GM21515 (cell line): ENCODE measurements around the gene PLA2G6.
"Not testable (repeated sequence)": the region's sequence is repeated elsewhere in the genome, so short reads cannot be mapped to it uniquely, and the experiment has no call there.

Experiments
- ATAC-seq: cut with Tn5 transposase; IDR thresholded peaks from one replicate; pipeline ENCODE4 v1.9.1; 2021; ENCODE audit not compliant: unreplicated experiment

The PLA2G6 gene

DNA sequence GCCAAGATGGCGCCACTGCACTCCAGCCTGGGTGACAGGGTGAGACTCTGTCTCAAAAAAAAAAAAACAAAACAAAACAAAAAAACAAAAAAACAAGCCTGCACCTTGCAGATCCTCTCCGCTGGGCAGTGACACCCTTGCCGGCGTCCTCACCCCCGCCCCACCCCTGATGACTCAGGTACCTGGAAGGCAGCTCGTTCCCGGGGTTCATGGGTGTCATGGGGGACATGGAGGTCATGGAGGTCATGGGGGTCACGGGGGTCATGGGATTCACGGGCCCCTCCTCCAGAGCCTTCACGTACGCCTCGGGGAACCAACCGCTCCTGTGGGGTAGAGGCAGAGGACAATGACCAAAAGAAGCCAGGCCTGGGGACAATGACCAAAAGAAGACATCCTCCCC, 94.7 kb downstream of the PLA2G6 start:
- no peak for ATAC-seq

- ATAC-seq = no peak
Observed at GRCh38 chr22:38086001-38086845, 95.4 kb downstream of the PLA2G6 start.

- ATAC-seq = no peak
Observed at GRCh38 chr22:38085501-38085900, 96.1 kb downstream of the PLA2G6 start.

DNA sequence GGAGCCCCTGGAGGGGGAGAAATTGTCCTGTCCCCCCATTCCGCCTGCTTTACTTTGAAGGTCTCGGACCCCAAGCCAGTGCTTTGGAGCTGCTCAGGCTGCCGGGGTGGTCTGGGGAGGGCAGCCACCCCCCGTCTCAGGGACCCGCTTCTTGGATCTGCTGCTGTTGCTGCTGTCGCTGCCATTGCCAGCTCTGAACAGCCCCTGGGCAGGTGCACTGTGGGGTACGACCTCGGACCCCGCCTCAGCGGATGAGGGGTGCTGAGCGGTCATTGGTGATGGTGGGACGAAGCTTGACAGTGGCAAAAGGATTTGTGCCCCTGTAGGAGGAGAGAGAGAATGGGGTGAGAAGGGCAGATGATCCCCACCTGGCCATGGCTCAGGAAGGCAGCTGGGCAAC, 96.6 kb downstream of the PLA2G6 start:
- ATAC-seq = no peak

DNA sequence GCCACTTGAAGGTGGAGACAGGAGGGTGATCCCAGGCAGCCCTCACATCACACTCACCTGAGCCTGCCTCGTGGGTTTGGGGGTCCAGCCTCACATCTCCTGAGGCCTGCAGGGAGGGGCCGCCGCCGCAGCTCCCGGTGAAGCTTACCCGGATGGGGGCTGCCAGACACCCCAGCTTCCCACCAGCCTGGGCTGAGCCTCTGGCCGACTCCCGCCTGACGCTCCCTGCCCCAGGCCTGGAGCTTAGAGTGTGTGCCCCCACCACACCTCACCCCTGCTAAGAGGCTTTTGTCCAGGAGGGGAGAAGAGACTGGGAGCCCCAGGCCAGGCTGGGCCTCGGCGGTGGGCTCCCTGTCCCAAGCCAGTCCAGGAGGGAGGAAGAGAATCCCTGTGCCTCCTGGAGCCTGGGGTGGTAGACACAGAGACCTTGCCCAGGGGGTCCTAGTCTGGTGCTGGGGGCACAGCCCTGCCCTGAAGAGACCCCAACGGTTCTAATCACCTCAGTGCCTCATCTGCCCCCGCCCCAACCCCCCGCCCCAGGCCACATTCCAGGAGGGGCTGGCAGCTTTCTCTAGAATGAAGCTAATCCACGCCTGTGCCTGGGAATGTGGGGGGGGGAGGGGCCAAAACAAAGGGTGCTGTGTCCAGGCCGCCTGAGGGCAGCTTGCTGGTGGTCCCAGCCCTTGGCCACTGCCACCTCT, 97.5 kb downstream of the PLA2G6 start, which contains the start of gene SLC16A8:
SLC16A8 (minus strand) TSS at position 254 of the 701 bp plus-strand sequence. CDS start 1,311 bp downstream, outside the sequence.
- ATAC-seq = no peak

GRCh38 chr22:38082986-38083710, 98.5 kb downstream of the PLA2G6 start:
- no peak for ATAC-seq

DNA sequence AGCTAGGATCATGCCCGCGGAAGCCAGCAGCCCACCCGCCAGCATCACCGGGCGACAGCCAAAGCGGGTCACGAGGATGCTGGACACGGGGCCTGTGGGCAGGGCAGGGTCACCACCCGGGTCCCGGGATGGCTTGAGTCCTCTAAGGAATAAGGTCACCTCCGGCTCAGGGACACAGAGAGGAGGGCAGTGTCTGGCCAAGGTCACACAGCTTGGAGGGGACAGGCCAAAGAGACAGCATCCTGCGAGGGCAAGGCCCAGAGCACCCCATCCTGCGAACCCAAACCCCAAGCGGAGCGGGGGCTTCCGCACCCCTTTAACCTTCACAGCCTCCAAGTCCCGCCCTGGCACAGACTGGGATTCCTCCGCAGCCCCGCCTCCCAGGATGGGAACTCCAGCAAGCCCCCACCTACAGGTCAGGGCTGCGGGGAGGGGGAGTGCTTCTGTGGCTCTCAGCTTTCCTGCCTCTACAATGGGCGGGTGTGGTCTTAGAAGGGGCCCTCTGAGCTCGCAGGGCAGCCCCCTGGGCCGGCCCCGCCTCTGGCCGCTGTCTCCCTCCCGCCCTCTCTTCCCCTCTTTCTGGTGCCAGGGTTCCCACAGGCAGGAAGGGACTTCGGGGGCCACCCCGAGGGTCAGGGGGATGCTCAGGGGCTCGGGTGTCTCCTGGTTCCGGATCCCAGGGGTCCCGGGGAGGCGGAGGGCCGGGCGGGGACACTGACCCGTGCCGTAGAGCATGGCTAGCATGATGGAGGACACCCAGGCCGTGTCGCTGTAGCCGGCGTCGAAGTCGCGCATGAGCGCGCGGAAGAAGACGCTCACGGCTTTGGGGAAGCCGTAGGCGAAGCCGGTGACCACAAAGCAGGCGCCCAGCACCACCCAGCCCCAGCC, 99.4 kb downstream of the PLA2G6 start:
- no peak for ATAC-seq

DNA sequence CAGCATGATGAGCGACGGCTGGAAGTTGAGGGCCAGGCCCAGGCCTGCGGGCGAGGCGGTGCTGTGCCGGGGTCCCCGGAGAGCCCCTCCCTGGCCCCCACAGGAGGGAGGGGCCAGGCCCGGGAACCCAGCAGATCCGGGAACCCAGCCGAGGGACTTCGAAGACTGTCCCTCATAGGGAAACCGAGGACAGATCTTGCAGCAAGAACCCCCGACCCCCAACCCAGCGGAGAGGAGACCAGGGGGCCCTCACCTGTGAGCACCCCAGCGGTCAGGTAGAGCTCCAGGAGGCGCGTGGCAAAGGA, 100.0 kb downstream of the PLA2G6 start:
- no peak for ATAC-seq

- no peak for ATAC-seq
Observed at GRCh38 chr22:38080850-38081635, 100.6 kb downstream of the PLA2G6 start.

- no peak for ATAC-seq
Observed at GRCh38 chr22:38080474-38080849, 101.2 kb downstream of the PLA2G6 start.

DNA sequence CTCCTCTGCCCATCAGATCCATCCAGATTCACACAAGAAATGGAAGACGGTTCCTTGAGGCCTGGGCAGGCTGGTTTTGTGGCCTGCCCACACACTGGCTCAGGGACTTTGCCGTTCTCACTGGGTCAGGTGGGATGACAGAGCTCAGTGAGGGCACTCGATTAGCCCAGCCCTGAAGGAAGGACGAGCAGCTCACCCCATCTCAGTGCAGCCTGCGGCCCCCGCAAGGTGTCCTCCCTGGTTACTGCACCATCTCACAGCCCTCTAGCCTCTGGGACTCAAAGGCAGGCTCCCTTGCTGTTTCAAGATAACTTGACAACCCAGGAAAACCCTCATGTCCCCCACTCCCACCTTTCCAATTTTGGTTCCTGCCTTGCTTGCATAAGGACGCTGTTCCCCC, 101.8 kb downstream of the PLA2G6 start:
- no peak for ATAC-seq

GRCh38 chr22:38079208-38079607, 102.4 kb downstream of the PLA2G6 start:
- not testable (repeated sequence) for ATAC-seq

DNA sequence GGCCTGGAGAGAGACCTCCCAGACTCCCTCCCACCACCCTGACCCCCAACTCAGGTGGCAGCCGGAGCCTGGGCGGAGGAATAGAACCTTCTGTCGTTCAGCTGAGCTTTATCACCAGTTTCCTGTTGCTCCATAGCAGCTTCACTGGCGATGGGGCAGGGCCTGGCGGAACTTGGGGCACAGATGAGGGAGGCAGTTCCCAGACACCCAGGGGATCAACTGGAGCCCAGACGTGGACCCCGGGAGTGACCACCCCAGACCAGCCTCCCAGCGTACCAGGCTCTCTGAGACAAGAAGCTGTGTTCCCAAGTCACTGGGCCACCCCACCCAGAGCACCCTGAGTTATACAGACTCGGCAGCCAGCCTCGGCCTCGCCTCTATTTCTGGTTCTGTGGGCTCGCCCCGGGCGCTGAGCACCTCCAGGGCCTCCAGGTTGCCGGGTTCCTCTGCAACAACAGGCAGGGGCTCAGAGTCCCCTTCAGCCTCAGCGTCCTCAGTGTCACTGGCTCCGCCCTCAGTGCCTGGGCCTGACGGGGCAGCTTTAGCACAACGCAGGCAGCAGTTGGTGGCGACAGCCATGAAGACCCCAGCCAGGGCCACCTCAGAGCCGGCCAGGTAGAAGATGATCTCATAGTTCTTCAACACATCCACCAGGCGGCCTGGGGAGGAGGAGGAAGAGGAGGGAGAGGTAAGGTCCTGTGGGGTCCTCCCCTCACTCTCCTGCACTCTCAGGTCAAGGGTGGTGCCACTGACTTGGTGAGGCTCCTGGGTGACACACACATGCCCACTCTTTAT, 103.4 kb downstream of the PLA2G6 start:
- no peak for ATAC-seq

DNA sequence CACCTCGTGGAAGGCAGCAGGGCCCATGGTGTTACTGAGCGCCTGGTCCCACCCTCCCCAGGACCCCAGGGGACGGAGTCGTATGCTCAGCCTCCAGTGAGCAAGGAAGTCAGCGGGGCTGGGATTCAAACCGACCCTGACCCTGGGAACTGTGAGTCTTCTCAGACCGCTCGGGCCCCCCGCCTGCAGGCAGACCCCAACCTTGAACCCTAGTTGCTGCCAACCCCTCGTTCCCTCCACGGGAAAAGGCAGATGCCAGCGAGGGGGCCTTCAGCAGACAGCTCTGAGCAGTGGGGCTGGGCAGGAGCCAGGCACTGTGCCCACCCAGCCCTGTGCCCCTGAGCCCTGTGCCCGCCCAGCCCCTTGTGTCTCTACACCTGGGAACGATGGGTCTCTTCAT, 104.0 kb downstream of the PLA2G6 start:
- no peak for ATAC-seq

DNA sequence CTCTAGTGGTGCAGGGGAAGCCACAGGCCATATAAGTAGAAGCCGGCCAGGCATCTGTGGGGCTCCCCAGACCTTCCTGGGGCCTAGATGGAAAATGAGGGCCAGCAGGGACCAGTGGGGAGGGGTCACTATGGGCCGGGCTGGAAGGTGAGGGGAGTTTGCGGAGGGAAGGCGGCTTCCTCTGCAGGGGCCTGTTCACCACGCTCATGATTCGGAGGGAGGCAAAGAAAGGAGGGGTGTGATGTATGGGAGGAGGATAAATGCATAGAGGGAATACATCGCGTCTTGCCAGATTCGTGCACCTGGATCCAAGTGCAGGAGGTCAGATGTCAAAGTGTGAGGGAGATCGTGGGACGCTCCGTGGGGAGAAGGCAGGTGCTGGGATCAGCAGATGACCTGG, 104.5 kb downstream of the PLA2G6 start:
- ATAC-seq = no peak

DNA sequence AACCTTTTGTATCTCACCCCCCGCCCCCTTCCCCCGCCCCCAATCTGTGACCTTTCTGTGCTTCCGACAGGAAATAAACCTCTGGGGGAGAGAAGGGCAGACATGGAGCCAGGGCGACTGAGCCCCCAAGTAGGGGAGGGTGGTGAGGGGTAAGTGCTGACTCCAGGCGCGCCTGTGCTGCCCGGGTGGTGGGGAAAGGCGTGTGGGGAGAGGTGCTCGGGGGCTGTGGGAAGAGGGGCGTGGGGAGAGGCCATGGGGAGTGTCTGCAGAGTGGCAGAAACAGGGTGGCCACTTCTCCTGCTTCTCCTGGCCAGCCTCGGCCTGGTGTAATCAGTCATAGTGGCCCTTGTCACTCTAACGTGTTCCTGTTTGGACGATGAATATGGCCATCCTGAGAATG, 105.7 kb downstream of the PLA2G6 start:
- no peak for ATAC-seq

DNA sequence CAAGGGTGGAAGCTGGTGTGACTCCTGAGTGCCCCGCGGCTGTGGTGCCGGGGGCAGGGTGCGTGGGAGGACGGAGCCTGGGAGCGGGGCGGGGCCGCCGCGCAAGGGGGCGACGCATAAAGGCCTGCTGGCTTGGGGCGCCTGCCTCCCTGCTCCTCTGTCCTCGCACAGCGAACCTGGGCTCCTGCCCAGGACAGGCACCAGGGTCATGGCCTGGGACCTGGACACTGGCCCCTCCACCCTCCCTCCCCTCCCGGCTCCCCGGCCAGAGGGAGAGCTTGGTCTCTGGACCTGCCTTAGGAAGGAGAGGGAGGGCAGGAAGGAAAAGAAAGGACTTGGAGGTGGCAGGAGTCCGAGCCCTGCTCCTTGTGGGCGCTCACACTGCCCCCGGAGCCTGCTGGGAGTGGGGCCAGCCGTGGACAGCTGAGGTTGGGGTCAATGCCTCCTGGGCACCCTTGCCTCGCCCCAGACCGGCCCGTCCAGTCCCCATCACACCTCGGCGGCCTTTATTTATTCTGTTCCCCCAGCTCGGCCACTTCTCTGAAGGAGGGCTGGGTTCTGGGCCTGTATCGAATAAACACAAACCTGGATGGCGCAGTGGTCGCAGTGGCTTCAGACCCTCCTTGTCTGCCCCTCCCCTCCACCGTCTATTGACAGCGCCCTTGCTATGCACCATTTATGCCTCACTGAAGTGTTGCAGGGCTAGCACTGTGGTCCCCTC, 106.4 kb downstream of the PLA2G6 start:
- ATAC-seq = no peak
